Measurements from ENCODE around the gene RGMA.

DNA sequence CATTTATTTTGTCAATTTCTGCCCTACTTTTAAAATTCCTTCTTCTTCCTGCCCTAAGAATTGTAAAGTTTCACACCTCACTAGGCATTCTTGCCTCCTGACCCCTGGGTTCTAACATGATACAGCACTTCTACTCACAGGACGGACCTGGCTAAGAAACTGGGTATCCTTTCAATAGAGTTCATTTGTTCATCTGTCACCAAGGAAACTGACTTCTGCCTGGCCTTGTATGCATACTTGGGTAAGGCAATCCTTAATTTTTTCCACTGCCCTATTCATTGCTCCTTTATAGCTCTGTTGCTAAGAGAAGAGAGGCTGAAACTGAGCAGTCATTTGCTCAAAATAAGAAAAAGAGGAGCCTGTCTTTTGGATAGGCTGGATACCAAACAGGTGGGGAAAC, 3.3 kb downstream of the RGMA start:
- TF ChIP-seq, protein P1, sequence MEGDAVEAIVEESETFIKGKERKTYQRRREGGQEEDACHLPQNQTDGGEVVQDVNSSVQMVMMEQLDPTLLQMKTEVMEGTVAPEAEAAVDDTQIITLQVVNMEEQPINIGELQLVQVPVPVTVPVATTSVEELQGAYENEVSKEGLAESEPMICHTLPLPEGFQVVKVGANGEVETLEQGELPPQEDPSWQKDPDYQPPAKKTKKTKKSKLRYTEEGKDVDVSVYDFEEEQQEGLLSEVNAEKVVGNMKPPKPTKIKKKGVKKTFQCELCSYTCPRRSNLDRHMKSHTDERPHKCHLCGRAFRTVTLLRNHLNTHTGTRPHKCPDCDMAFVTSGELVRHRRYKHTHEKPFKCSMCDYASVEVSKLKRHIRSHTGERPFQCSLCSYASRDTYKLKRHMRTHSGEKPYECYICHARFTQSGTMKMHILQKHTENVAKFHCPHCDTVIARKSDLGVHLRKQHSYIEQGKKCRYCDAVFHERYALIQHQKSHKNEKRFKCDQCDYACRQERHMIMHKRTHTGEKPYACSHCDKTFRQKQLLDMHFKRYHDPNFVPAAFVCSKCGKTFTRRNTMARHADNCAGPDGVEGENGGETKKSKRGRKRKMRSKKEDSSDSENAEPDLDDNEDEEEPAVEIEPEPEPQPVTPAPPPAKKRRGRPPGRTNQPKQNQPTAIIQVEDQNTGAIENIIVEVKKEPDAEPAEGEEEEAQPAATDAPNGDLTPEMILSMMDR (IDR thresholded peaks at IDR 0.05), result no peak
- TF ChIP-seq EP300 (IDR thresholded peaks at IDR 0.05), result no peak
